GM18951 (cell line): ENCODE results near the gene GABBR2.

Source experiments
- POLR2A ChIP-seq: IDR thresholded peaks from 4 replicates; pipeline ENCODE4 v1.6.1; 2011; ENCODE audit warnings: mild to moderate bottlenecking; ENCODE audit not compliant: insufficient read length, insufficient read depth; ENCODE audit errors: extremely low read depth
- in situ Hi-C: fragments of 300-500 bp; cut with MboI; formaldehyde crosslinking; loops from one replicate; pipeline ENCODE4 v1.12.0; 2022; ENCODE audit warnings: low sequenced_read_pairs, mixed read lengths, inconsistent platforms; ENCODE audit not compliant: unreplicated experiment

Gene GABBR2

DNA sequence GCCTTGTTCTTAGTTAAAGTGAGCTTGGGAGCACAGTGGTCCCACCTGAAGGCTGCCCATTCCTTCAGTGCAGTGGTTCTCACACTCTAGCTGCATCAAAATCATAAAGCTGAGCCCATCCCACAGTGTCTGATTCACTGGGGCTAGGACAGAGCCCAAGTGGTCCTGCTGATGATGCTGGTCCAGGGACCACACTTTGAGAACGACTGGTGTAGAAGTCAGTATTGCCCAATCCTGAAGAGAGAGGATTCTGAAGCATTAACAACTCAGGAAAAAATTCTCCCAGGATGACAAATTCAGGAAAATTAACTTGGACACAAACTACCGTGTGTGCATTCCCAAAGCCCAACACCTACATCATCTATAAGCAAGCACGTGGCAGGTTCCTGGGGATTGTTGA lies 176.2 kb downstream of the GABBR2 start:
- in situ Hi-C loops, result loop anchor here (10.0 kb wide), 1 partner anchor 242 kb away; no protein-coding TSS in a partner anchor

DNA sequence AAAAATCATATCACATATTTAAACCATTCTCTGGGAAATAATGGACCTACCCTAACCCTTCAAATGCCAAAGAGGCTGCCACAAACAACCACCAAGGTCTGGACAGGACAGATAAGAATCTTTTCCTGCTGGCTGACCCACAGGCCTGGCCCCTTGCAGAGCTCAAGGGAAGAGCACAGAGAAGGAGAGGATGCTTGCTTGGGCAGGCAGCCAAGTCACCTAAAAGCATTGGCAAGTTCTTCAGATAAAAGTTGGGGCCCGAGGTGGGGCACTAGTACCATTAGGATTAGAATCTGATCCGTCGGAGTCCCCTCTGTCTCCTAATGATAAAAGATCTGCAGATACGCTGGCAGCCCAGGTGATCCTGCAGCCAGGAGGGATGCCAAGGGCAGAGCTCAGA lies 176.6 kb downstream of the GABBR2 start:
- no peak for TF ChIP-seq POLR2A
- in situ Hi-C loops, result loop anchor here (10.0 kb wide), 1 partner anchor 243 kb away; no protein-coding TSS in a partner anchor

More for the DNA sequence above, 176.2 kb downstream of the GABBR2 start:
- TF ChIP-seq POLR2A, result no peak

GRCh38 chr9:98530806-98531386 lies 177.8 kb downstream of the GABBR2 start:
- in situ Hi-C loops, result loop anchor here (10.0 kb wide), 1 partner anchor 244 kb away; no protein-coding TSS in a partner anchor
- no peak for TF ChIP-seq POLR2A

DNA sequence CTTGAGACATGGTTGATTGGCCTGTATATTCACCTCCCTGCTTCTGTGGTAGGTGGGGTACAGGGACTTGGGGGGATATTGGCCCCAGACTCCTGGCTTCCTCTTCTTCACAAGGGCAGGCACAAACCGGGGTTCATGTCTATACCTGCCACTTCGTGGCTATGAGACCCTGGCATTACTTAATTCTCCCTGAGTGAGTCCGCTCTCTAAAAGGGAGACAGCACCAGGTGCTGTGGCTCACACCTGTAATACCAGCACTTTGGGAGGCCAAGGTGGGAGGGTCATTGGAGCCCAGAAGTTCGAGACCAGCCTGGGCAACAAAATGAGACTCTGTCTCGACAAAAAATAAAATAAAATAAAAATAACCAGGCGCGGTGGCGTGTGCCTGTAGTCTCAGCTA lies 178.5 kb downstream of the GABBR2 start:
- no peak for TF ChIP-seq POLR2A
- in situ Hi-C loops, result loop anchor here (10.0 kb wide), 1 partner anchor 245 kb away; no protein-coding TSS in a partner anchor

DNA sequence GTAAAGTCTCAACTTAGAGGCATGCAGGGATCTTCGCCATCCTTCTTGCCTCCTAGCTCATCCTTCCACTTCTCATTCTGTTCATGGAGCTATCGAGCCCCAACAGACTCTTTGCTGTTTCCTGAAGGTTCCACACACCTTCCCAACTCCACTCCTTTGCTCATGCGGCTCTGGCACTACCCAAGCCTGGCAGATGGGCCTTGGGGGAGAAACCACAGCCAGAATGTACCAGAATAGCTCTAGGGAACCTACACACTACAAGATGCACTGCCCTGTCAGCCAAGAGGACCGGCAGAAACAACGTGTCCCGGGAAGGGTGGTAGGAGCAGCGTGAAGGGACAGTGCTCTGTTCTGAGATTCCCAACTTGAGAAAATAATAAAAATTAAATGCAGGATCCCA lies 178.9 kb downstream of the GABBR2 start:
- in situ Hi-C loops, result loop anchor here (10.0 kb wide), 1 partner anchor 245 kb away; no protein-coding TSS in a partner anchor
- TF ChIP-seq POLR2A, result no peak

GRCh38 chr9:98523231-98523901 lies 185.4 kb downstream of the GABBR2 start:
- no peak for TF ChIP-seq POLR2A
- in situ Hi-C loops, result no loop called here

DNA sequence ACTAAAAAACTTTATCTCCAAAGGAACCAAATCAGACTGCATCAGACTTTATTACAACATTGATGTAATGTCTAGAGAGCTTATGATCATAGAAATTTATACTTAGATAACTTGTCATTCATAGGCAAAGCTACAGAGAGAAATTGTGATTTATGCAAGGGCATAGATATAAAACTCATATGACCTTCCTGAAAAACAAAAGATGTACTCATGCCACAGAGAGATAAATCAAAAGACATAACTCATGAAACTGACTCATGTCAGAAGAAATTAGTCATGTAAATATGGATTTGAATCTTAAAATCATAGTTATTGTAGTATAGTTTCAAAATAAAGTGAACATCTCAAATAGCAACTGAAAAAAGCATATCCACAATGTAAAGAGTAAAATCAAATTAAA lies 186.2 kb downstream of the GABBR2 start:
- no peak for TF ChIP-seq POLR2A
- in situ Hi-C loops, result no loop called here

DNA sequence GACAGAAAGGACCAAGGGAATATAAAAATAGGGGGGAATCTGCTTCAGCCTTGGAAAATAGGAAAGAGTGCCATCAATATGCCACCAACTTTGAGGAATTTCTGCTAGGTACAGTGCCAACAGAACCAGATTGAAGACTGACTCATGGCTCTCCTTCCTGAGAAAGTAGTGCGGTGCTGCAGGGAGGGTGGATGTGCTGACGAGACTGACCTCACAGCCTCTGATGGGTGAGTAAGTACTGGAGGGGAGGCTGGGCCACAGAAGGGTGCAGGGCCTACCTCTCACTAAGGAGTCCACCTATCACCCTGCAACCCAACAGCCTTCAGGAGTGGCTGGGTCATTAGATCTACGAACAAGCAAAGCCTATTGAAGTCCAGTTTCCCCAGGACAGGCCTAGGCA lies 187.6 kb downstream of the GABBR2 start:
- TF ChIP-seq POLR2A, result no peak
- in situ Hi-C loops, result no loop called here

DNA sequence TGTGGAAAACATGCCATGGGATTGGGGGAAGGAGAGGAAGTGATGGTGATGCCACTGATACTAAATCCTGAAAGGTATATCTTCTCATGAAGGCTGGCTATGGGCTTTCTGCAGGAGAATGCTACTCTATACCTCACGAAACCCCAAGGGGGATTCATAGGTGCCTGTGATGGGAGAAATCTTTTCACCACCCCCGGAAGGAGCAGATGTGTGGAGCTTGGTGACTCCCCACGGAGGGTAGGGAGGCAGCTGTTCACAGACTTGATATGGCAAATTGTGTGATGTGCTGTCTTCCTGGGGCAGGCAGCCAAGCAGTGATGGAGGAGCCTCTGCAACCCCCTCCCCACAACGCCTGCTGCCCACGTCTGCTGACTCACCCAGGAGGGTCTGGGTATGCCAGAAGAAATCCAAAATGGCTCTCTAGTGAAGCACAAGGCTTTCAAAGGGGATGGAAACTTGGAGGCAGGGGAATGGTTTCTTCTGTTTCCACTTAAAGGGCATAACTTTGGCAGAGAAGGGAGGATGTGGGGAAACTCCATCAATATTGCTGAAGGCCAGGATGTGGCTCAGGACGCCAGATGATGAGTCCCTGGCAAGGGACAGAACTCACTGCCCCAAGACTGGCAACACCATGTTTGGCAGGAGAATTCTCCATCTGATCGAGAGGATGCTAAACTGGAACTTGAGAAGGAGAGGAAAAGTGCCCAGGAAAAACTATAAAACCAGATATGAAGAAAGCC lies 188.3 kb downstream of the GABBR2 start:
- TF ChIP-seq POLR2A, result no peak
- in situ Hi-C loops, result no loop called here

DNA sequence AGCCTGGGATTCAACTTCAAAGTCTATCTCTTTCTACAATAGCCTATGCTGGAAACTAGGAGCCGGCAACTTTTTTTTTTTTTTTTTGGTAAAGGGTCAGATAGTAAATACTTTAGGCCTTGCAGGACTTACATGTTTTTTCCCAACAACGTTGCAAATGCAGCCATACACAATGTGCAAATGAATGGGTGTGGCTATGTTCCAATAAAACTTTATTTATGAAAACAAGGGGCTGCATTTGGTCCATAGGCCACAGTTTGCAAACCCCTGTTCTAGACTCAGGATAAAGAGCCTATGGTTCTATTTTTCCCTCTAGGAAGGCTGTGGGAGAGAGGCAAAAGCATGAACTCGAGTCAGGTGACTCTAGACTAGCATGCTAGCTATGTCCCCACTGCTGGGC lies 189.1 kb downstream of the GABBR2 start:
- in situ Hi-C loops, result no loop called here
- TF ChIP-seq POLR2A, result no peak

DNA sequence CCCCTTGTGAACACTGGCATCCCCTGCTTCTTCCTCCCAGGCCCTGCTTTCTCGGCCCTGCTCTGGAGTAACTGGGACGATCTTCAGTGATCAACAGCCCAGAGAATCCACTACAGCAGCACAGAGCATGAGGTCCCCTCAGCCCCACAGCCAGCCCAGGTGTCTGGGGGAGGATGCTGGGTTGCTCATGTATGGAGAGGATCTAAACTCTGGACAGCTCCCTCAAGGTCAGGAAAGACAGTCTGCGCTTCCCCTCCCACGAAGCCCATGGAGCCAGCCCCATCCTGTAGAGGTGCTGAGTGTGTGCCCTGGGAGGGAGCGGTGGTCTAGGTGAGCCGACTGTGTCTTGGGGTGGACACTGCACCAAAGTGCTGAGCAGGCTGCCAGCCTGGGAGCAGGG lies 190.2 kb downstream of the GABBR2 start:
- in situ Hi-C loops, result no loop called here
- TF ChIP-seq POLR2A, result no peak

DNA sequence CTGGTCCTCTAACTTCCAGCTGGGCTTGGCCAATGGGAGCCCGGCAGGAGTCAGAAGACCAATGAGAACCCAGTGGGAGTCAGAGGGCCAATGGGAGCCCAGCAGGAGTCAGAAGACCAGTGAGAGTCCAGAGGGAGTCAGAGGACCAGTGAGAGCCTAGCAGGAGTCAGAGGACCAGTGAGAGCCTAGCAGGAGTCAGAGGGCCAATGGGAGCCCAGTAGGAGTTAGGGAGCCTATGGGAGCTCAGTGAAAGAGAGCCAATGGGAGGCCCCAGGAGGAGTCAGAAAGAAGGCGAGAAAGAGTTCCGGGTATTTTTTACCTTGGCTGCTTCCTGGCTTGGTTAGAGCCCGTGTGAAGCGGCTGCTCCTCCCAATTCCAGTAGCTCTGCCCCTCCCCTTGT lies 191.0 kb downstream of the GABBR2 start:
- no peak for TF ChIP-seq POLR2A
- in situ Hi-C loops, result no loop called here

DNA sequence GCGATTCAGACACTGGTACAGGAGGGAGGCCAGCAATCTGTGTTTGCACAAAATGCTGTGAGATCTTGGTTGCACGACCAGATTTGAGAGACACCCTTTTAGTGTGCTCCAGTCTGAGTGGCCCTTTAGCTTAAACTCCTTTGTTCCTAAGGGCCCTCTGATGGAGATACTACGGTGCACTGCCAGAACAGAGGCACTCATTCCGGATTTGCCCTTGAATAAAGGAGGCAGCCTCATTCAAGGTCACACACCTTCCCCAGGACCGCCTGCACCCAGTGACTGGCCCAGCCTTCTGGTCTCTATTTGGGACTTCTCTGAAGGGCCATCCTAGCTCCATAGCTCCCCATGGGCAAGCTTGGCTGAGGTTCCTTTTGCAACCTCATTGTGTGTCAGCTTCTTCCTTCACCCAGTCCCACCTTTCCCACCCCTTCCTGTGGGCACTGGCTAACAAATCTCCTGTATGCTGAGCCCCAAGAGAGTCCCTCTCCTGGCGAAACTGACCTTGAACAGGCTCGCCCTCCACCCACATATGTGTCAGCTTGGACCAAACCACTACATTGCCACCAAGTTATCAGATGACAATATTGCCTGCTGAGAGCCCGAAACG lies 191.7 kb downstream of the GABBR2 start:
- in situ Hi-C loops, result no loop called here

GRCh38 chr9:98516205-98516896 lies 192.4 kb downstream of the GABBR2 start:
- in situ Hi-C loops, result no loop called here
- no peak for TF ChIP-seq POLR2A

More for the DNA sequence above, 191.7 kb downstream of the GABBR2 start:
- no peak for TF ChIP-seq POLR2A
